ENCODE data around the gene ICA1. TPM values are rescaled to one million over a fixed set of nuclear protein-coding genes. Genes with fewer than 3 reads are reported as not detected.

ICA1 gene
- total and polyA plus RNA-seq, 4 donors, result 16.5 to 54.6 (median 30.8) TPM

DNA sequence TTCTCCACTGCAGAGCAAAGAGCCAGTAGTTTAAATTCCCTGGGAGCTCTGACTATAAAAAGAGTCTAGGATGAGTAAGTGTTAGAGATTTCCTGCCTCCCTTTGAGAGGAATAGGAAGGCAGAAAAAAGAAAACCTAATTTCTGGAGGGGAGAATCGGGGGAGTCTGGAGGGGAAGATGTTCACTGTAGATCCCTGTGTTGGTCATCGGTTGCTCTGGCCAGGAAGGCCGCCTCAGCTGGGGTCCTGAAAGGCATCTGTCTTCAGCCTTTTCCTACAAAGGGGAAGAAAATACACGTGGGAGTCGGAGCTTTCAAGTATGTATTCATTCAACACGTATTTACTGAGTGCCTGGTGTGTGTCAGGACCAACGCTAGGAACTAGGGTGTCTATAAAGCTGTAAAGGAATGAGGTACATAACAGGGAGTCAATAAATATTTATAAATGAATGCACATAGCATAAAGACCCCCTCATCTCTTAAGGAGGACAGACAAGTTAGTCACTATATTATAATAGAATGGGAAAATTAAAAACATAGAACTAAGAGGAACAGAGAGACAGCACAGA, 101.1 kb downstream of the ICA1 start:
- no peak overlapping the region for H3K27ac ChIP-seq (ENCODE audit: low read depth in 1 of 2, low read length in 1 of 2)
- WGBS, 2 donors, result 84 to 89% methylated on average over 7 of the region's 7 CpGs
- peaks cover 0 to 5% (median 0%) of the 10 kb centered on the region in 4 donors for H3K36me3 ChIP-seq (ENCODE audit: control insufficient read depth in 4 of 4, insufficient read depth in 4 of 4, low read length in 4 of 4)
- DNase-seq, result no peak
- H3K4me3 ChIP-seq, result no peak overlapping the region
- H3K9me3 ChIP-seq (ENCODE audit: control insufficient read depth in 4 of 4, insufficient read depth in 3 of 4, low read length in 3 of 4), result peaks cover 0 to 2% (median 0%) of the 10 kb centered on the region in 4 donors
- H3K4me1 ChIP-seq (ENCODE audit: control insufficient read depth in 5 of 5, insufficient read depth in 5 of 5, low read length in 5 of 5), result peaks cover 0 to 3% (median 0%) of the 10 kb centered on the region in 5 donors
- ATAC-seq (ENCODE audit: insufficient read depth, low FRiP score), result no peak
- H3K27me3 ChIP-seq (ENCODE audit: control insufficient read depth in 3 of 3, insufficient read depth in 3 of 3, low read length in 2 of 3), result no peaks in the 10 kb centered on the region
- H3K9ac ChIP-seq (ENCODE audit: insufficient read depth in 1 of 2, low read length in 2 of 2), result no peak overlapping the region
- no peak for TF ChIP-seq CTCF (IDR thresholded peaks at IDR 0.05; ENCODE audit: control extremely low read depth, extremely low read depth)

DNA sequence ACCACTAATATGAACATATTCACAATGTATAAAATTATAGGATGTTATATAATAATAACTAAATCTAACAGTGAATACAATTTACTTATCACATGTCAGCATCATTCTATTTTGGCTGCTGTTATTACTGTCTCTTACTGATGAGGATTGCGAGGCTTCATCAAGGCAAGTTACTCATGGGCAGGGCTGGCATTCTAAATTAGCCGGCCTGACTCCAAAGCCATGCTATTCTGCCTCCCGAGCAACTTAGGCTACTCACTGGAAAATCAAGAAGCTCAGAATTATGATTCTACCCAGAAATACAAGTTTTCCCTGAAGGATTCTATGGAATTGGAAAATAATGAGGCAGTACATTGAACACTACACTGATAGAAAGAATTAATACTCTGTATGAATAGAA, 101.7 kb downstream of the ICA1 start:
- peaks cover 0 to 5% (median 0%) of the 10 kb centered on the region in 4 donors for H3K36me3 ChIP-seq (ENCODE audit: control insufficient read depth in 4 of 4, insufficient read depth in 4 of 4, low read length in 4 of 4)
- H3K9ac ChIP-seq (ENCODE audit: insufficient read depth in 1 of 2, low read length in 2 of 2), result no peak overlapping the region
- DNase-seq, result no peak
- WGBS, 2 donors, result 78% methylated on average over 3 of the region's 3 CpGs
- peaks cover 0 to 3% (median 0%) of the 10 kb centered on the region in 5 donors for H3K4me1 ChIP-seq (ENCODE audit: control insufficient read depth in 5 of 5, insufficient read depth in 5 of 5, low read length in 5 of 5)
- peaks cover 0 to 2% (median 0%) of the 10 kb centered on the region in 4 donors for H3K9me3 ChIP-seq (ENCODE audit: control insufficient read depth in 4 of 4, insufficient read depth in 3 of 4, low read length in 3 of 4)
- H3K4me3 ChIP-seq, result no peak overlapping the region
- H3K27ac ChIP-seq (ENCODE audit: low read depth in 1 of 2, low read length in 1 of 2), result no peak overlapping the region
- TF ChIP-seq CTCF (IDR thresholded peaks at IDR 0.05; ENCODE audit: control extremely low read depth, extremely low read depth), result no peak
- no peak for ATAC-seq (ENCODE audit: insufficient read depth, low FRiP score)
- H3K27me3 ChIP-seq (ENCODE audit: control insufficient read depth in 3 of 3, insufficient read depth in 3 of 3, low read length in 2 of 3), result no peaks in the 10 kb centered on the region

DNA sequence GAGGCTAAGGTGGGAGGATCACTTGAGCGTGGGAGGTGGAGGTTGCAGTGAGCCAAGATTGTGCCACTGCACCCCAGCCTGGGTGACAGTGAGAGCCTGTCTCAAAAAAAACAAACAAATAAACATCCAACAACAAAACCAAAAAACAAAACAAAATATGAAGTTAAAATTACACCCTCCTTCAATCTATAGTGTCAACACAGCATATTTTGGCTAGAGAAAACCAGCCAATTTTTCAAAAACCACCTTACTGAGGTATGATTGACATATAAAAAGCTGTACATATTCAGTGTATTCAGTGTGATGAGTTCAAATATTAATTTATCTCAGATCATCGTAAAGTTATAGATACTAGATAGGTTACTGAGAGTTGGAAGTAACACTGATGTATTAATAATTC, 102.4 kb downstream of the ICA1 start:
- H3K27me3 ChIP-seq (ENCODE audit: control insufficient read depth in 3 of 3, insufficient read depth in 3 of 3, low read length in 2 of 3), result no peaks in the 10 kb centered on the region
- H3K9ac ChIP-seq (ENCODE audit: insufficient read depth in 1 of 2, low read length in 2 of 2), result no peak overlapping the region
- H3K27ac ChIP-seq (ENCODE audit: low read depth in 1 of 2, low read length in 1 of 2), result no peak overlapping the region
- WGBS, 2 donors, result 77% methylated on average over 2 of the region's 2 CpGs
- peaks cover 0 to 5% (median 0%) of the 10 kb centered on the region in 4 donors for H3K36me3 ChIP-seq (ENCODE audit: control insufficient read depth in 4 of 4, insufficient read depth in 4 of 4, low read length in 4 of 4)
- no peak for ATAC-seq (ENCODE audit: insufficient read depth, low FRiP score)
- H3K4me3 ChIP-seq, result no peak overlapping the region
- peaks cover 0 to 3% (median 0%) of the 10 kb centered on the region in 5 donors for H3K4me1 ChIP-seq (ENCODE audit: control insufficient read depth in 5 of 5, insufficient read depth in 5 of 5, low read length in 5 of 5)
- peaks cover 0 to 2% (median 0%) of the 10 kb centered on the region in 4 donors for H3K9me3 ChIP-seq (ENCODE audit: control insufficient read depth in 4 of 4, insufficient read depth in 3 of 4, low read length in 3 of 4)
- DNase-seq, result no peak
- no peak for TF ChIP-seq CTCF (IDR thresholded peaks at IDR 0.05; ENCODE audit: control extremely low read depth, extremely low read depth)

GRCh38 chr7:8157296-8157695, 104.7 kb downstream of the ICA1 start:
- peaks cover 0 to 8% (median 0%) of the 10 kb centered on the region in 4 donors for H3K36me3 ChIP-seq (ENCODE audit: control insufficient read depth in 4 of 4, insufficient read depth in 4 of 4, low read length in 4 of 4)
- TF ChIP-seq CTCF (IDR thresholded peaks at IDR 0.05; ENCODE audit: control extremely low read depth, extremely low read depth), result no peak
- H3K4me1 ChIP-seq (ENCODE audit: control insufficient read depth in 5 of 5, insufficient read depth in 5 of 5, low read length in 5 of 5), result peaks cover 0 to 4% (median 0%) of the 10 kb centered on the region in 5 donors
- H3K9ac ChIP-seq (ENCODE audit: insufficient read depth in 1 of 2, low read length in 2 of 2), result no peak overlapping the region
- no peak overlapping the region for H3K4me3 ChIP-seq
- ATAC-seq (ENCODE audit: insufficient read depth, low FRiP score) (no peak), DNase-seq (no peak)
- WGBS, 2 donors, result 90 to 92% methylated on average over 1 of the region's 1 CpG
- no peaks in the 10 kb centered on the region for H3K9me3 ChIP-seq (ENCODE audit: control insufficient read depth in 4 of 4, insufficient read depth in 3 of 4, low read length in 3 of 4)
- no peaks in the 10 kb centered on the region for H3K27me3 ChIP-seq (ENCODE audit: control insufficient read depth in 3 of 3, insufficient read depth in 3 of 3, low read length in 2 of 3)
- no peak overlapping the region for H3K27ac ChIP-seq (ENCODE audit: low read depth in 1 of 2, low read length in 1 of 2)
